ENCODE data around the gene CADM4. TPM values are rescaled to one million over a fixed set of nuclear protein-coding genes. Genes with fewer than 3 reads are reported as not detected.

The CADM4 gene
- total and polyA plus RNA-seq, 2 of the 8 experiments (the other 6 are each of a cell fraction or from before 2014, with no cell fraction given): 13.5 to 25.0 TPM

GRCh38 chr19:43631491-43631890 lies 8.2 kb downstream of the CADM4 start:
- no peak overlapping the region for H2BK15ac ChIP-seq (ENCODE audit: low read length)
- no peaks in the 10 kb centered on the region for H3K9me3 ChIP-seq (ENCODE audit: insufficient read depth in 2 of 2, low read depth in 1 of 2, low read length in 1 of 2)
- no peak overlapping the region for H4K91ac ChIP-seq (replicated peaks; ENCODE audit: insufficient read length, low read length)
- H3K14ac ChIP-seq (ENCODE audit: insufficient read length): no peak overlapping the region
- H3K79me2 ChIP-seq (ENCODE audit: control insufficient read depth in 1 of 2, insufficient read depth in 2 of 2, low read length in 2 of 2): no peaks in the 10 kb centered on the region
- H3K27me3 ChIP-seq (replicated peaks in 1 of 4; ENCODE audit: control insufficient read depth in 3 of 4, extremely low read depth in 1 of 4, insufficient read depth in 3 of 4, low read length in 3 of 4): peaks cover 0 to 2% (median 0%) of the 10 kb centered on the region in 4 experiments; a peak in 1 of 7 replicates
- no peak overlapping the region for H3K23ac ChIP-seq (ENCODE audit: insufficient read length)
- DNase-seq (ENCODE audit: low read depth in 1 of 2, low spot score in 2 of 2) (no peak), FAIRE-seq (no peak)
- H2BK20ac ChIP-seq (ENCODE audit: low read length): no peak overlapping the region
- TF ChIP-seq CHD1 (IDR thresholded peaks at IDR 0.05; ENCODE audit: low read depth, low read length): no peak
- no peak for TF ChIP-seq RAD21 (IDR thresholded peaks at IDR 0.05 in 1 of 2, conservative IDR thresholded peaks at IDR 0.05 in 1 of 2; ENCODE audit: low read depth in 2 of 2, low read length in 2 of 2)
- no peak for TF ChIP-seq SAP30 (IDR thresholded peaks at IDR 0.05; ENCODE audit: insufficient read depth, insufficient replicate concordance, low read length)
- TF ChIP-seq BACH1 (IDR thresholded peaks at IDR 0.05; ENCODE audit: low read length): no peak
- TF ChIP-seq CREB1 (IDR thresholded peaks at IDR 0.05): no peak
- no peak for TF ChIP-seq CTBP2 (IDR thresholded peaks at IDR 0.05; ENCODE audit: borderline replicate concordance, insufficient read depth, insufficient read length, low read length)
- TF ChIP-seq GABPA (IDR thresholded peaks at IDR 0.05; ENCODE audit: borderline replicate concordance, insufficient read depth, low read length): no peak
- no peak for TF ChIP-seq HDAC6 (IDR thresholded peaks at IDR 0.05; ENCODE audit: low read depth, low read length)
- TF ChIP-seq SP4 (IDR thresholded peaks at IDR 0.05; ENCODE audit: low read length): no peak
- no peak overlapping the region for H3K9ac ChIP-seq (replicated peaks in 1 of 4; ENCODE audit: extremely low read depth in 1 of 4, low read depth in 3 of 4, low read length in 3 of 4)
- no peak overlapping the region for H2AK5ac ChIP-seq (ENCODE audit: low read depth, low read length)
- no peak overlapping the region for H3K4ac ChIP-seq (replicated peaks; ENCODE audit: insufficient read length, low read depth, low read length)
- POLR2A ChIA-PET (ENCODE audit: partially characterized antibody): no interaction called here
- no peak overlapping the region for H3K56ac ChIP-seq (replicated peaks; ENCODE audit: insufficient read length, low read depth, low read length)
- CTCF ChIA-PET (ENCODE audit: partially characterized antibody): interaction anchor here (0.7 kb wide), 1 partner anchor 60 kb away, joined by 3 read pairs; no protein-coding TSS in a partner anchor
- no peak overlapping the region for H2AFZ ChIP-seq (ENCODE audit: low read length)
- peaks cover 4 to 5% of the 10 kb centered on the region in 2 experiments for H4K20me1 ChIP-seq (replicated peaks in 1 of 2; ENCODE audit: control insufficient read depth in 1 of 2, insufficient read depth in 2 of 2, low read length in 2 of 2)
- 77% methylated on average over 5 of the region's 5 CpGs; no CpG with 5 or more reads in 1 of the 2 experiments for WGBS, 2 experiments (ENCODE audit: extremely low coverage in 1 of 2, insufficient coverage in 1 of 2, insufficient read length in 1 of 2, insufficient replicate concordance in 2 of 2, low coverage in 1 of 2, low lambda C conversion rate in 2 of 2, missing lambda C conversion rate in 1 of 2)
- H2BK5ac ChIP-seq (ENCODE audit: low read depth, low read length): no peak overlapping the region
- no peaks in the 10 kb centered on the region for H3K79me1 ChIP-seq (ENCODE audit: low read depth, low read length)
- no peak overlapping the region for H2BK120ac ChIP-seq (replicated peaks; ENCODE audit: low read depth, low read length)
- peaks cover 9% of the 10 kb centered on the region; the same call in 1 of the 2 replicates for H3K23me2 ChIP-seq (ENCODE audit: low read depth, low read length)
- H4K8ac ChIP-seq (ENCODE audit: extremely low read depth, insufficient read depth, low read length): no peak overlapping the region; the same call in 1 of the 2 replicates
- no peak overlapping the region for H3K18ac ChIP-seq (ENCODE audit: extremely low read depth, low read length)
- H3K4me1 ChIP-seq (replicated peaks in 1 of 4; ENCODE audit: control insufficient read depth in 3 of 4, insufficient read depth in 4 of 4, low read length in 3 of 4): peaks cover 6 to 19% (median 10%) of the 10 kb centered on the region in 4 experiments
- no peak overlapping the region for H3K27ac ChIP-seq (ENCODE audit: low read depth, low read length)
- no peak overlapping the region for H3K4me2 ChIP-seq (ENCODE audit: insufficient read depth in 1 of 2, low read depth in 2 of 2, low read length in 2 of 2)
- no peak overlapping the region for H4K5ac ChIP-seq (ENCODE audit: insufficient read length, low read depth, low read length)
- H3K4me3 ChIP-seq (ENCODE audit: extremely low read depth in 1 of 4, insufficient read depth in 2 of 4, low read depth in 3 of 4, low read length in 4 of 4): no peak overlapping the region
- no peak overlapping the region for H2BK12ac ChIP-seq (ENCODE audit: low read depth, low read length)
- H3K36me3 ChIP-seq (ENCODE audit: control insufficient read depth in 2 of 4, insufficient read depth in 4 of 4, low read length in 3 of 4): no peaks in the 10 kb centered on the region; a peak in 2 of 8 replicates
